ENCODE results near the gene NACAD.

Gene NACAD

GRCh38 chr7:45060295-45060694, 28.5 kb downstream of the NACAD start:
- Mint-ChIP-seq H3K36me3 (ENCODE audit: low read depth) (peaks cover 48% of the 10 kb centered on the region), H3K4me1 (no peaks in the 10 kb centered on the region), H3K4me3 (no peak overlapping the region), H3K27me3 (ENCODE audit: low read depth) (no peaks in the 10 kb centered on the region), H3K9me3 (peaks cover 6% of the 10 kb centered on the region), H3K27ac (no peak overlapping the region)
- no peak for TF ChIP-seq CTCF (IDR thresholded peaks at IDR 0.05; ENCODE audit: unreplicated experiment in 3 of 3)

GRCh38 chr7:45057878-45058277, 30.9 kb downstream of the NACAD start:
- peaks cover 11% of the 10 kb centered on the region for H3K9me3 Mint-ChIP-seq
- TF ChIP-seq CTCF (IDR thresholded peaks at IDR 0.05; ENCODE audit: unreplicated experiment in 3 of 3), result no peak
- H3K27me3 Mint-ChIP-seq (ENCODE audit: low read depth), result no peaks in the 10 kb centered on the region
- no peak overlapping the region for H3K4me3 Mint-ChIP-seq
- H3K4me1 Mint-ChIP-seq, result peaks cover 15% of the 10 kb centered on the region
- no peak overlapping the region for H3K27ac Mint-ChIP-seq
- peaks cover 52% of the 10 kb centered on the region for H3K36me3 Mint-ChIP-seq (ENCODE audit: low read depth)

GRCh38 chr7:45055594-45056219, 33.1 kb downstream of the NACAD start:
- TF ChIP-seq CTCF (IDR thresholded peaks at IDR 0.05; ENCODE audit: unreplicated experiment in 3 of 3), result no peak
- Mint-ChIP-seq H3K4me1 (peaks cover 26% of the 10 kb centered on the region), H3K27me3 (ENCODE audit: low read depth) (no peaks in the 10 kb centered on the region), H3K36me3 (ENCODE audit: low read depth) (peaks cover 55% of the 10 kb centered on the region), H3K4me3 (no peak overlapping the region), H3K27ac (no peak overlapping the region), H3K9me3 (peaks cover 11% of the 10 kb centered on the region)

GRCh38 chr7:45055016-45055415, 33.8 kb downstream of the NACAD start:
- peaks cover 26% of the 10 kb centered on the region for H3K4me1 Mint-ChIP-seq
- H3K27me3 Mint-ChIP-seq (ENCODE audit: low read depth), result no peaks in the 10 kb centered on the region
- peaks cover 56% of the 10 kb centered on the region for H3K36me3 Mint-ChIP-seq (ENCODE audit: low read depth)
- H3K27ac Mint-ChIP-seq, result no peak overlapping the region
- TF ChIP-seq CTCF (IDR thresholded peaks at IDR 0.05; ENCODE audit: unreplicated experiment in 3 of 3), result no peak
- no peak overlapping the region for H3K4me3 Mint-ChIP-seq
- peaks cover 11% of the 10 kb centered on the region for H3K9me3 Mint-ChIP-seq

GRCh38 chr7:45054442-45054841, 34.3 kb downstream of the NACAD start:
- Mint-ChIP-seq H3K4me1 (peaks cover 26% of the 10 kb centered on the region), H3K4me3 (no peak overlapping the region), H3K27ac (no peak overlapping the region), H3K27me3 (ENCODE audit: low read depth) (no peaks in the 10 kb centered on the region), H3K9me3 (peaks cover 11% of the 10 kb centered on the region), H3K36me3 (ENCODE audit: low read depth) (peaks cover 58% of the 10 kb centered on the region)
- TF ChIP-seq CTCF (IDR thresholded peaks at IDR 0.05; ENCODE audit: unreplicated experiment in 3 of 3), result no peak

GRCh38 chr7:45053941-45054340, 34.8 kb downstream of the NACAD start:
- H3K4me1 Mint-ChIP-seq, result peaks cover 26% of the 10 kb centered on the region
- H3K27me3 Mint-ChIP-seq (ENCODE audit: low read depth), result no peaks in the 10 kb centered on the region
- H3K27ac Mint-ChIP-seq, result no peak overlapping the region
- TF ChIP-seq CTCF (IDR thresholded peaks at IDR 0.05; ENCODE audit: unreplicated experiment in 3 of 3), result no peak
- peaks cover 11% of the 10 kb centered on the region for H3K9me3 Mint-ChIP-seq
- no peak overlapping the region for H3K4me3 Mint-ChIP-seq
- H3K36me3 Mint-ChIP-seq (ENCODE audit: low read depth), result peaks cover 58% of the 10 kb centered on the region

All from nephron (organoid).